GM23338 (cell line): Measurements from ENCODE around the gene TASP1.

ENCODE experiments used
- CTCF ChIP-seq, 2 experiments: fragments of 200-600 bp in 1 of 2; sonication (generic) in 1 of 2; conservative IDR thresholded peaks; 2 replicates each; pipeline versions ENCODE4 v1.5.1 to v1.6.1; 2016 to 2017; ENCODE audit warnings: antibody characterized with exemption in 2 of 2, low read depth in 2 of 2, mild to moderate bottlenecking in 2 of 2, moderate library complexity in 1 of 2
- EZH2 ChIP-seq: fragments of 200-600 bp; sonication (generic); IDR thresholded peaks from one replicate; pipeline ENCODE4 v1.8.0; 2017; ENCODE audit warnings: antibody characterized with exemption, mild to moderate bottlenecking, low read depth; ENCODE audit not compliant: unreplicated experiment
- JUNB ChIP-seq: IDR thresholded peaks from one replicate; pipeline ENCODE4 v1.6.1; 2016; ENCODE audit warnings: antibody characterized with exemption; ENCODE audit not compliant: unreplicated experiment
- POLR2AphosphoS5 ChIP-seq: IDR thresholded peaks from 2 replicates; pipeline ENCODE4 v1.6.1; 2016; ENCODE audit warnings: antibody characterized with exemption, low read depth

- TF ChIP-seq CTCF (conservative IDR thresholded peaks at IDR 0.05; ENCODE audit: low read depth in 2 of 2): no peak
- TF ChIP-seq JUNB: no peak
- TF ChIP-seq POLR2AphosphoS5: no peak
- no peak for TF ChIP-seq EZH2
These were observed 145.6 kb downstream of the TASP1 start for GRCh38 chr20:13493143-13493542.
